ENCODE data around the gene R3HDM4. TPM values are rescaled to one million over a fixed set of nuclear protein-coding genes. Genes with fewer than 3 reads are reported as not detected.

R3HDM4 gene
- total RNA-seq, 1 donor from 2014 or later, result 28.7 TPM

DNA sequence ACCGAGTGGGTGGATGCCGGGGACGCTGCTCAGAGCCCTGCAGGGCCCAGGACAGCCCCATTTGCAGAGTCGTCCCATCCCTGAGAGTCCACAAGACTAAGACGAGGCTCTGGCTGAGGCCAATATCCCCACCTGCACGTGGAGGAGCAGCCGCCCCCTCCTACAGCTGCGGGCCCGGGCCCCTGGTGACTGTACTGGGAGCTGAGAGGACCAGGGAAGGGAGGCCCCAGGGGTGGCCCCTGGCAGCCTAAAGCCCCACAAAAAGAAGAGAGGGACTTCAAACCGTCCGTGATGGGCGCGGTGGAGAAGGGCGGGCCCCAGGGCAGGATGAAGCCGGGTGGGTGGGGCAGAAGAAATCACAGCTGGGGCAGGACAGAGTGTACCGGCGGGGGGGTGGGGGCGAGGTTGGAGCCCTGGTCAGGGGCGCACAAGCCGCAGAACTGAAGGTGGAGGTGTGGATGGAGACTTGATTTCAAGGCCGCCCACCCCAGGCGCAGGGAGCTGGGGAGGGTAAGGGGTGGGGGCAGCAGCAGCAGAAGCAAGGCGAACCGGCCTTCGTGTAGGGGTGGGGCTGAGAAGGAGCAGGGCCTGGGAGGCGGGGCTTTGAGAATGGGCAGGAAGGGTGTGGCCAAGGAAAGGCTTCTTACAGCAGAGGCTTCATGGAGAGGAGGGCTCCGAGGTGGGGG lies 40.6 kb downstream of the R3HDM4 start:
- no peak for DNase-seq

DNA sequence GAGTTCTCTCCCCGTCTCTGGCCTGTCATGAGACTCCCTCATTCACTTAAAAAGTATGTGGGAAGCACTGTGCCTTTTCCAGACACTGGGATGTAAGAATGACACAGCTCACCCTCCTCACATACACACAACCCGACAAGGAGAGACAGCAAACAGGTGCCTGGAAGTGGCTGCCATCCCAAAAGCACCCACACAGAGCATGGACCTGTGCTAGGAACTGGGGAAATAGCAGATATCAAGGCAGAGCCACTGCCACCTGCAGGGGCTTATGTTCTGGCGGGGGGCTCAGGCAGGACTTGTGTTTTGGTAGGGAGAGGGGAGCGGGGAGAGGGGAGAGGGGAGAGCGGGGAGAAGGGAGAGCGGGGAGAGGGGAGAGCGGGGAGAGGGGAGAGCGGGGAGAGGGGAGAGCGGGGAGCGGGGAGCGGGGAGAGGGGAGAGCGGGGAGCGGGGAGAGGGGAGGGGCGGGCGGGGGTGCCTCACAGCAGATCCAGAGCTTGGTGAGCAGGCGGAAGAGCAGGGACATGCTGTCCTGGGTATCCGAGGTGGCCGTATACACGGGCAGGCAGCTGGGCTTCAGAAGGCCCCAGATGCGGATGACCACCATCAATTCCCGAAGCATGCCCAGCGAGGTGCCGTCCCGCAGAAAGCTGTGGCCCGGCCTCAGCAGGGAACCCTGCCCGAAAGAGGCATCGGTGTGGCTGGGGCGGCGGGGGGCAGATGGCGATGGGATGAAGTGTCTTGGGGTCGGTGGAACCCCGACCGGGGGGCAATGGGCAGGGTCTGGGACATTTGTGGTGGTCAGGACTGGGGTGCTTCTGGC lies 41.4 kb downstream of the R3HDM4 start:
- no peak for DNase-seq

- no peak for DNase-seq
These were observed 42.0 kb downstream of the R3HDM4 start for GRCh38 chr19:870963-871401.

DNA sequence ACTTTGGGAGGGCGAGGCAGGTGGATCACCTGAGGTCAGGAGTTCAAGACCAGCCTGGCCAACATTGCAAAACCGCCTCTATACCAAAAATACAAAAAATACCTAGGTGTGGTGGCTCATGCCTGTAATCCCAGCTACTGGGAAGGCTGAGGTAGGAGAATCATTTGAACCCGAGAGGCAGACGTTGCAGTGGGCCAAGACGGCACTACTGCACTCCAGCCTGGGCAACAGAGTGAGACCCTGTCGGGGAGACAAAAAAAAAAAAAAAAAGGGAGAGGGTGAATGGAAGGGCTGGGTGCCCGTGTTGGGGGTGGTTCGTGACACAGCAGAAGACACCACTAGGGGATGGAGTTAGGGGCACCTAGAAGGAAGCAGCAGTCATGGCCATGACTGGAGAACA lies 42.7 kb downstream of the R3HDM4 start:
- no peak for DNase-seq

DNA sequence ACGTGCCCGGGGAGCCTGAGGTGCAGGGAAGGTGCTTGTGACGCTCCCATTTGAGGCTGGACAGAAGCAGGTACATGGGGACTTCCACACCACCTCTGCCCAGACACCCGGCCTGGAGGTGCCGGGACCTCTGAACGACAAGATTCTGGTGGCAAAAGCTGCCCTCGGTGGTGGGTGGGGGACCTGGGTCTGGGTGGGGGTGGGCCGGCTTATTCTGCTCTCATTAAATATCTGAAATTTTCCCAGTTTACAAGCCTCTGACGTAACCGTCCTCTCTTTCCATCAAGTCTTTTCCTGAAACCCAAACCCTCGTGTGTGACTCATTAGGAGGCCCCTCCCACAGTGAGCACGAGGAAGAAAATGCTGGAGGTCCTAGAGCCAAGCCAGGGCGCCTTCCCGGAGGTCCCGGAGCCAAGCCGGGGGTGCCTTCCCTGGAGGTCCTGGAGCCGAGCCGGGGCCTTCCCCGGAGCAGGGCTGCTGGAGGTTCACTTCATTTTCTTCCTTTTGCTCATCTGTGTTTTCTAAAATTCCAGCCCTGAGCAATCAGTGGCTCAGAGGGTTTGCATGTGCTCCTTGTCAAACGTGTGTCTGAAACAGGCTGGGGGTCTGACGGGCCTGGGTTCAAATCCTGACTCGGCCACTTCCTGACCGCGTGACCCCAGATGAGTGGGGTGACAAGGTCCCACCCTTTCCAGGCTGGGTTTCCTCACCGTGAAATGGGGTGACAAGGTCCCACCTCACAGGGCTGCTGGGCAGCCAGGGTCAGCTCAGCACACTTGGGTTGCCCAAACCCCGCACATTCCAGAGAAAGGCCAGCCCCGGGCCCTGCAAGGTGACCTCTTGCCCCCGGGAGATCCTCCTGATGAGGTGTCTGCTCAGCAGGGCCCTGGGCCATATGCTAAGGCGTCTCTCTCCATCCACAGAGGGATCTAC lies 43.5 kb downstream of the R3HDM4 start:
- no peak for DNase-seq

- no peak for DNase-seq
These were observed 44.4 kb downstream of the R3HDM4 start for GRCh38 chr19:868458-869244.

DNA sequence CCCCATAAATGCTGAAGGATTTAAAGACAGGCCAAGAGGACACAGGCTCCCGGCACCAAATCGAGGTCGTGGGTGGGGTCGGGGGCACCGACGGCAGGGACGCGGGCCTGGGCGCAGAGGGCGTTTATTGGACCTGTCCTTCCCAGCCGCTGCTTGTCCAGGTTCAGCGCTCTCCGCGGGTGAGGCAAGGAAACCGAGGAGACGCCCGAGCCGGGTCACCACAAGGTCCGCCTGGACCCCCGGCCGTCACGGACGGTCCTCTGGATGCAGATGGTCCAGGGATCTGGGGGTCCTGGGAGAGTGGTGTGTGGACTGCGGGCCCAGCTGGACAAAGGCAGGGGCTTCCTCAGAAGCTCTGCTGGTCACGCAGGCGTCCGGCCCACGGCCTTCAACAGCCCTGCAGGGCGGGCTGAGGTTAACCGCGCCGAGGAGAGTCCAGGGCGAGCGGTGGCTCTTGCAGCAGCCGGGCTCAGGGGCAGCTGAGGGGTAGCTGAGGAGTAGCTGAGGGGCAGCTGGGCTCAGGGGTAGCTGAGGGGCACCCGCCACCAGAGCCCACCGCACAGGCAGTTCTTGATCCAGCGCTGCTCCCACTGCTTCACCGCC lies 45.1 kb downstream of the R3HDM4 start:
- DNase-seq, result no peak

- DNase-seq, result no peak
These were observed 45.7 kb downstream of the R3HDM4 start for GRCh38 chr19:867301-867793.

- no peak for DNase-seq
These were observed 46.2 kb downstream of the R3HDM4 start for GRCh38 chr19:866769-867300.

DNA sequence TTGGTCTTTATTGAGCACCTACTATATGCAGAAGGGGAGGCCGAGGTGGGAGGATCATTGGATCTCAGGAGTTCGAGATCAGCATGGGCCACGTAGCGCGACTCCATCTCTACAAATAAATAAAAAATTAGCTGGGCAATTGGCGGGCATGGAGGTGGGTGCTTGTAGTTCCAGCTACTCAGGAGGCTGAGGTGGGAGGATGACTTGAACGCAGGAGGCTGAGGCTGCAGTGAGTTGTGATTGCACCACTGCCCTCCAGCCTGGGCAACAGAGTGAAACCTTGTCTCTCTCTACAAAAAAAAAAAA lies 49.8 kb downstream of the R3HDM4 start:
- DNase-seq, result no peak

DNA sequence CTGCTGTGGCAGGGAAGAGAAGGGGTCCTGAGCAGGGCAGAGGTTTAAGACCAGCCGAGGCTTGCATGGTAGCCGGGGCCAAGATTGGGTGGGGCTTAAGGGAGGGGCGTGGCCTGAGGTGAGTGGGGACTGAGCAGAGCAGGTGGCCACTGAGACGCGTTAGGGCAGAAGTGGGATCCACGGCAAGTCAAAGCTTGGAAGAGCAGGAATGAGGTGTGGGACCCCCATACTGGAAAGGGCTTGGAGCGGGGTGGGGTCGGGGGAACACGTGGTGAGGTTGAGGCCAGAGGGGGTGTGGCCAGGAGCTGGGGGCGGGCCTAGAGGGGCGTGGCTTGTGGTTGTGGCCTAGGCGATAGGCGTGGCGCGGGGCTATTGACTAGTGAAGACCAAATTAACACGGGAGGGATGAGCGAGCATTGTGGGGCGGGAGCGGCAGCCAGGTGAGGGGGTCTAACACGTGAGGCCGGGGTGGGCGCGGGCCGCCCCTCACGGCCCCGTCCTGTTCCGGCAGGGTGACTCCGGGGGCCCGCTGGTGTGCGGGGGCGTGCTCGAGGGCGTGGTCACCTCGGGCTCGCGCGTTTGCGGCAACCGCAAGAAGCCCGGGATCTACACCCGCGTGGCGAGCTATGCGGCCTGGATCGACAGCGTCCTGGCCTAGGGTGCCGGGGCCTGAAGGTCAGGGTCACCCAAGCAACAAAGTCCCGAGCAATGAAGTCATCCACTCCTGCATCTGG lies 50.3 kb downstream of the R3HDM4 start:
- no peak for DNase-seq

DNA sequence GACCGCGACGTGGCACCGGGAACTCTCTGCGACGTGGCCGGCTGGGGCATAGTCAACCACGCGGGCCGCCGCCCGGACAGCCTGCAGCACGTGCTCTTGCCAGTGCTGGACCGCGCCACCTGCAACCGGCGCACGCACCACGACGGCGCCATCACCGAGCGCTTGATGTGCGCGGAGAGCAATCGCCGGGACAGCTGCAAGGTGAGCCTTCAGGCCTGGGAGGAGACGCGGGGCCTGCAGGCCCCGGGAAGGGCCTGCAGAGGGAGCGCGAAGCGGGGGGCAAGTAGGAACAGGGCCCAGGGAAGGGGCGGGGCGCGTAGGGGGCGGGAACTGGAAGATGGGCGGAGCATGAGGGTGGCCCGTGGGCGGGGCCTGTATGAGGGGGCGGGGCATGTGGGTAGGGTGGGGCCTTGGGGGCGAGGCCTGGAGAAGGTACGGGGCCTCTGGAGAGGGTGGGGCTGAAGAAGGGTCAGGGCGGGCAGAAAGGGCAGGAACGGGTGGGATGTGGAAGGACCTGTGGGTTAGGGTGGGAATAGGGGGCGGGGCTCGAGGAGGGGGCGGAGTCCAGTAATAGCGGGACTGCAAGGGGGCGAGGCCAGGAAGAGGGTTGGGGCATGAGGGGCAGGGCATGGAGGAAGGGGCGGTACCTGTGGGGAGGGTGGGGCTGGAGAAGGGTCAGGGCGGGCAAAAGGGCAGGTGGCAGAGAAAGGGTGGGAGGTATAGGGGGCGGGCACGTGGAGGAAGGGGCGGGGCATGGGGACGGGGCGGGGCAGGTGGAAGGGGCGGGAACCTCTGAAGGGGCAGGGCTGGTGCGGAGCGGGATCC lies 51.1 kb downstream of the R3HDM4 start:
- no peak for DNase-seq

GRCh38 chr19:861141-861755 lies 51.8 kb downstream of the R3HDM4 start:
- no peak for DNase-seq

GRCh38 chr19:858868-859843 lies 53.9 kb downstream of the R3HDM4 start, which contains the start of gene CFD:
Gene CFD (plus strand): TSS chr19:859664. CDS start chr19:859690, 26 bp downstream.
- no peak for DNase-seq

DNA sequence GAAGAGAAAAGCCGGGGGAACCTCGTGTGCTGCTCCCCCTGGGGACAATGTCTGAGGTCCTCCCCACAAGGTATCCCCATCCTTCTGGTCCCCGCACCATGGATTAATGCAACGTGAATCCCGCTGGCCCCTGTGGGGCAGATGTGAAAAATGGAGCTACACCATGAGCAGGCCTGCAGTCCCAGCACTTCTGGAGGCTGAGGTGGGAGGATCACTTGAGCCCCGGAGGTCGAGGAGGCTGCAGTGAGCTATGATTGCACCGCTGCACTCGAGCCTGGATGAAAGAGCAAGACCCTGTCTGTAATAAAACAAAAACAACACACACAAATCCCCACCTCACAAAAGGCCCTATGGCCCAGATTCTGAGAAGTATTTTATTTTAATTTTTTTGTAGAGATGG lies 54.7 kb downstream of the R3HDM4 start:
- DNase-seq, result no peak

DNA sequence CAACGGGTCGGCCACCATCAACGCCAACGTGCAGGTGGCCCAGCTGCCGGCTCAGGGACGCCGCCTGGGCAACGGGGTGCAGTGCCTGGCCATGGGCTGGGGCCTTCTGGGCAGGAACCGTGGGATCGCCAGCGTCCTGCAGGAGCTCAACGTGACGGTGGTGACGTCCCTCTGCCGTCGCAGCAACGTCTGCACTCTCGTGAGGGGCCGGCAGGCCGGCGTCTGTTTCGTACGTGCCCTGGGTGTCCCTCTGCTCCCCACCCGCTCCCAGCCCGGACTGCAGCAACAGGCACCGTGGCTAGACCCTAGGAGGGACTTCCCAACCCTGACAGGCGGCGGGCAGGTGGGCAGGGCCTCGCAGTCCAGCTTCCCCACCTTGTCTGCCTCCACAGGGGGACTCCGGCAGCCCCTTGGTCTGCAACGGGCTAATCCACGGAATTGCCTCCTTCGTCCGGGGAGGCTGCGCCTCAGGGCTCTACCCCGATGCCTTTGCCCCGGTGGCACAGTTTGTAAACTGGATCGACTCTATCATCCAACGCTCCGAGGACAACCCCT lies 57.4 kb downstream of the R3HDM4 start:
- DNase-seq, result no peak

DNA sequence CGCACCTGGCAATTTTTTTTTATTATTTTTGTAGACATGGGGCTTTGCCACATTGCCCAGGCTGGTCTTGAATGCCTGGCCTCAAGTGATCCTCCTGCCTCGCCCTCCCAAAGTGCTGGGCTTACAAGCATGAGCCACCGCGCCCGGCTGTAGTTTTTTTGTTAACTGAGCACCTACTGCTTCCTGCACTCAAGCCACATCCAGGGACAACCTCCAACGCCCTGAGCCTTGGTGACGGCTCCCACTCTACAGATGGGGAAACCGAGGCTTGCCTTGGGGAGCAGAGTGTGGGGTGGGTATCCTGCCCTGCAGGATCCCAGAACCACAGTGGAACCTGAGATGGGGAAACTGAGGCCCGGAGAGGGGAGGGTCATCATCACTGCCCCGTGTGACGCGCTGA lies 57.9 kb downstream of the R3HDM4 start:
- no peak for DNase-seq

Data from skin of body (tissue), 2 donors.